ENCODE measurements around the gene SLCO2A1. TPM values are rescaled to one million over a fixed set of nuclear protein-coding genes. Genes with fewer than 3 reads are reported as not detected.

Gene SLCO2A1
- total RNA-seq, 3 donors from 2014 or later = 34.3 to 72.2 (median 67.7) TPM

- Histone ChIP-seq H3K9me3 (no peaks in the 10 kb centered on the region), H3K4me3 (no peak overlapping the region), H3K36me3 (ENCODE audit: low read depth) (no peaks in the 10 kb centered on the region), H3K4me1 (ENCODE audit: low read depth) (no peaks in the 10 kb centered on the region)
- intact Hi-C loops (cut with DNase I, micrococcal nuclease) = no loop called here
- TF ChIP-seq CTCF (IDR thresholded peaks at IDR 0.05) = no peak
- no peak for DNase-seq
- ATAC-seq = no peak
Observed at GRCh38 chr3:133905376-133905775, 124.3 kb downstream of the SLCO2A1 start.

GRCh38 chr3:133901847-133902246 is 127.9 kb downstream of the SLCO2A1 start:
- DNase-seq (no peak), ATAC-seq (no peak)
- no peak for TF ChIP-seq CTCF (IDR thresholded peaks at IDR 0.05)
- Histone ChIP-seq H3K4me1 (ENCODE audit: low read depth) (no peaks in the 10 kb centered on the region), H3K9me3 (no peaks in the 10 kb centered on the region), H3K4me3 (no peak overlapping the region), H3K36me3 (ENCODE audit: low read depth) (no peaks in the 10 kb centered on the region)
- intact Hi-C loops (cut with DNase I, micrococcal nuclease) = no loop called here

GRCh38 chr3:133901083-133901482 is 128.6 kb downstream of the SLCO2A1 start:
- Histone ChIP-seq H3K36me3 (ENCODE audit: low read depth) (no peaks in the 10 kb centered on the region), H3K9me3 (no peaks in the 10 kb centered on the region), H3K4me3 (no peak overlapping the region), H3K4me1 (ENCODE audit: low read depth) (peaks cover 3% of the 10 kb centered on the region)
- DNase-seq (no peak), ATAC-seq (no peak)
- intact Hi-C loops (cut with DNase I, micrococcal nuclease) = no loop called here
- no peak for TF ChIP-seq CTCF (IDR thresholded peaks at IDR 0.05)

- no peak for ATAC-seq
Observed at GRCh38 chr3:133899311-133899710, 130.4 kb downstream of the SLCO2A1 start.

GRCh38 chr3:133897547-133897946 is 132.2 kb downstream of the SLCO2A1 start:
- no peak for DNase-seq
- Histone ChIP-seq H3K9me3 (no peaks in the 10 kb centered on the region), H3K36me3 (ENCODE audit: low read depth) (no peaks in the 10 kb centered on the region), H3K4me1 (ENCODE audit: low read depth) (peaks cover 17% of the 10 kb centered on the region), H3K4me3 (no peak overlapping the region)
- intact Hi-C loops (cut with DNase I, micrococcal nuclease) = no loop called here
- ATAC-seq = no peak
- TF ChIP-seq CTCF (IDR thresholded peaks at IDR 0.05) = no peak

More at GRCh38 chr3:133899311-133899710, 130.4 kb downstream of the SLCO2A1 start:
- Histone ChIP-seq H3K9me3 (no peaks in the 10 kb centered on the region), H3K36me3 (ENCODE audit: low read depth) (no peaks in the 10 kb centered on the region), H3K4me3 (no peak overlapping the region), H3K4me1 (ENCODE audit: low read depth) (peaks cover 17% of the 10 kb centered on the region)
- intact Hi-C loops (cut with DNase I, micrococcal nuclease) = no loop called here
- no peak for TF ChIP-seq CTCF (IDR thresholded peaks at IDR 0.05)
- no peak for DNase-seq

Data from mucosa of descending colon (tissue), 3 donors.